Esophagus muscularis mucosa (tissue), 4 donors: ENCODE data around the gene SPATA16.

ENCODE experiments used
- EP300 ChIP-seq: sonication (generic); formaldehyde crosslinking; IDR thresholded peaks from one replicate; pipeline ENCODE4 v1.6.1; 2017; ENCODE audit warnings: antibody characterized with exemption
- POLR2AphosphoS5 ChIP-seq, 2 donors: sonication (generic); formaldehyde crosslinking; IDR thresholded peaks; one replicate each; pipeline ENCODE4 v1.6.1; 2017; ENCODE audit warnings: antibody characterized with exemption in 2 of 2
- TF ChIP-seq, protein P1 (sequence below), 3 experiments: fragments of 200-600 bp in 2 of 3; fragments of 450-650 bp in 1 of 3; sonication (generic) in 2 of 3; IDR thresholded peaks; one replicate each; pipeline ENCODE4 v1.5.1; 2017 to 2019; ENCODE audit warnings: antibody characterized with exemption in 3 of 3, mild to moderate bottlenecking in 2 of 3, moderate library complexity in 1 of 3

DNA sequence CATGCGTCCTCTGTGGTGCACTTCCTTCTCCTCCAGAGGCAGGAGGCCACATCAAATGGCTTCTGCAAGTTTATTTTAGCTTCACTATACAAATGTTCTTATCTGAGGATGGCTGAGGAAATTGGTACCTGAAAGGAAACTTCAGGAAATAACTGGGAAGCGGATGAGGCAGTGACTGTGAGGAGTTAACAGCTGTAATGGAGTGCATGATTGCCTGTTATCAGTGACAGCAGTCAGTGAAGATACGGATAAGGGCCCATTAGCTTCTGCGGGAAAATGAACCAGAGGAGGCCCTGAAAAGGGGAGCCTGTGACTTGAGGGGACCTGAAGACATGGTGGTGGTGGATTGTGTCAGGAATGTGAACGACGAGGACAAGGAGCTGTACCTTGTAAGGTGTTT, 51.8 kb downstream of the SPATA16 start:
- TF ChIP-seq, protein P1, sequence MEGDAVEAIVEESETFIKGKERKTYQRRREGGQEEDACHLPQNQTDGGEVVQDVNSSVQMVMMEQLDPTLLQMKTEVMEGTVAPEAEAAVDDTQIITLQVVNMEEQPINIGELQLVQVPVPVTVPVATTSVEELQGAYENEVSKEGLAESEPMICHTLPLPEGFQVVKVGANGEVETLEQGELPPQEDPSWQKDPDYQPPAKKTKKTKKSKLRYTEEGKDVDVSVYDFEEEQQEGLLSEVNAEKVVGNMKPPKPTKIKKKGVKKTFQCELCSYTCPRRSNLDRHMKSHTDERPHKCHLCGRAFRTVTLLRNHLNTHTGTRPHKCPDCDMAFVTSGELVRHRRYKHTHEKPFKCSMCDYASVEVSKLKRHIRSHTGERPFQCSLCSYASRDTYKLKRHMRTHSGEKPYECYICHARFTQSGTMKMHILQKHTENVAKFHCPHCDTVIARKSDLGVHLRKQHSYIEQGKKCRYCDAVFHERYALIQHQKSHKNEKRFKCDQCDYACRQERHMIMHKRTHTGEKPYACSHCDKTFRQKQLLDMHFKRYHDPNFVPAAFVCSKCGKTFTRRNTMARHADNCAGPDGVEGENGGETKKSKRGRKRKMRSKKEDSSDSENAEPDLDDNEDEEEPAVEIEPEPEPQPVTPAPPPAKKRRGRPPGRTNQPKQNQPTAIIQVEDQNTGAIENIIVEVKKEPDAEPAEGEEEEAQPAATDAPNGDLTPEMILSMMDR (IDR thresholded peaks at IDR 0.05) = no peak
- no peak for TF ChIP-seq POLR2AphosphoS5 (IDR thresholded peaks at IDR 0.05)
- TF ChIP-seq EP300 = no peak
